PC-9 (cell line): ENCODE results near the gene PGBD4. TPM values are rescaled to one million over a fixed set of nuclear protein-coding genes. Genes with fewer than 3 reads are reported as not detected.
A peak's percentile ranks its signal among the peaks of the same experiment; 100 is the strongest.

Source experiments
- BruUV-seq: library from RNA; stranded (reverse); fragments of 400-500 nt; replicated peaks from 2 replicates; lab custom pipeline; 2021; lab: Mats Ljungman, UMichigan
- CTCF ChIA-PET: fragments of 300-600 bp; sonication (Branson Sonifier 250); formaldehyde crosslinking; loops from one replicate; lab custom pipeline; 2022; ENCODE audit warnings: antibody characterized with exemption; lab: Charles Lee
- POLR2A ChIA-PET: fragments of 300-600 bp; sonication (Branson Sonifier 250); formaldehyde crosslinking; loops from one replicate; lab custom pipeline; 2022; ENCODE audit warnings: antibody characterized with exemption; ENCODE audit not compliant: unreplicated experiment; lab: Charles Lee
- DNase-seq, 2 experiments: peaks; one replicate each; pipeline versions ENCODE4 v3.0.0 to v3.0.0-alpha.2; 2015 to 2022; ENCODE audit warnings: mixed read lengths in 1 of 2
- H2AFZ ChIP-seq: fragments of 200-600 bp; sonication (generic); 2 replicates; pipeline ENCODE4 v1.8.1; 2017; ENCODE audit warnings: antibody characterized with exemption
- H3F3A ChIP-seq: fragments of 200-600 bp; sonication (generic); 2 replicates; pipeline ENCODE4 v1.8.1; 2017; ENCODE audit warnings: antibody characterized with exemption, mild to moderate bottlenecking, low read depth; ENCODE audit not compliant: insufficient read depth
- H3K27ac ChIP-seq: fragments of 200-600 bp; sonication (generic); 2 replicates; pipeline ENCODE4 v1.6.1; 2016; ENCODE audit warnings: mixed run types
- H3K27me3 ChIP-seq: fragments of 200-600 bp; sonication (generic); 2 replicates; pipeline ENCODE4 v1.6.1; 2016; ENCODE audit warnings: low read depth, mixed run types; ENCODE audit not compliant: insufficient read depth
- H3K36me3 ChIP-seq: fragments of 200-600 bp; sonication (generic); 2 replicates; pipeline ENCODE4 v1.6.1; 2016; ENCODE audit warnings: low read depth, mixed run types
- H3K4me1 ChIP-seq: fragments of 200-600 bp; sonication (generic); replicated peaks from 2 replicates; pipeline ENCODE4 v1.6.1; 2016; ENCODE audit warnings: mixed run types; ENCODE audit not compliant: insufficient read depth
- H3K4me2 ChIP-seq: fragments of 200-600 bp; sonication (generic); 2 replicates; pipeline ENCODE4 v1.6.1; 2017; ENCODE audit warnings: mixed run types
- H3K4me3 ChIP-seq: fragments of 200-600 bp; sonication (generic); 2 replicates; pipeline ENCODE4 v1.6.1; 2016; ENCODE audit warnings: mixed run types
- H3K79me2 ChIP-seq: fragments of 200-600 bp; sonication (generic); 2 replicates; pipeline ENCODE4 v1.6.1; 2017; ENCODE audit warnings: low read depth, mixed run types
- H3K9me2 ChIP-seq: fragments of 200-600 bp; sonication (generic); 2 replicates; pipeline ENCODE4 v1.8.1; 2017; ENCODE audit warnings: mild to moderate bottlenecking; ENCODE audit not compliant: insufficient read depth
- H3K9me3 ChIP-seq: fragments of 200-600 bp; sonication (generic); 2 replicates; pipeline ENCODE4 v1.8.1; 2016; ENCODE audit warnings: low read depth; ENCODE audit not compliant: insufficient read depth
- H4K20me1 ChIP-seq: fragments of 200-600 bp; sonication (generic); 2 replicates; pipeline ENCODE4 v1.8.1; 2017; ENCODE audit not compliant: insufficient read depth
- CTCF ChIP-seq: fragments of 200-600 bp; sonication (generic); conservative IDR thresholded peaks from 2 replicates; pipeline ENCODE4 v1.6.1; 2017; ENCODE audit warnings: mixed run types, antibody characterized with exemption, mild to moderate bottlenecking, moderate library complexity
- EZH2 ChIP-seq: fragments of 200-600 bp; sonication (generic); IDR thresholded peaks from 2 replicates; pipeline ENCODE4 v1.8.0; 2017; ENCODE audit warnings: antibody characterized with exemption, low read depth
- intact Hi-C: fragments of 100-400 bp; cut with micrococcal nuclease; formaldehyde crosslinking; loops from one replicate; pipeline ENCODE4 v1.10.0; 2022; ENCODE audit not compliant: unreplicated experiment
- total RNA-seq: library from RNA; stranded (reverse); gene quantifications from 2 replicates; pipeline ENCODE4 v1.2.3, GENCODE V29; 2021

The PGBD4 gene
- total RNA-seq, 1 experiment from 2014 or later, result 2.0 TPM

DNA sequence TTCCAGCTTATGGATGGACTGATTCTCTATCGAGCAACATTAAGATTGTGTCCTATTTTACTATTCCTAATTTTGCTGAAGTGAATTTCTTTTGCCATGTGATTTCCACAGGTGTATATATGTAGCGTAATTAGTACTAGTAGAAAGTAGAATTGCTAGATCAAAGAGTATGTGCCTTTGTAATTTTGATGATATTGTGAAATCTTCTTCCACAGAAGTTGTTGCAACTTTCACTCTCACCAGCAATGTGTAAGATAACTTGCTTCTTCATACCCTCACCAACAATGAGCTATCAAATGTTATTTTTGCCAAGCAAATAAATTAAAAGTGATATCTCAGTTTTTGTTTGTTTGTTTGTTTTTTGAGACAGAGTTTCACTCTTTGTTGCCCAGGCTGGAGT, 5.4 kb downstream of the PGBD4 start:
- Histone ChIP-seq H3K79me2 (peaks cover 12% of the 10 kb centered on the region; the same call in 1 of the 2 replicates), H3K27me3 (no peaks in the 10 kb centered on the region), H3K36me3 (no peaks in the 10 kb centered on the region), H3K4me3 (no peak overlapping the region), H3F3A (no peaks in the 10 kb centered on the region), H3K4me2 (no peak overlapping the region), H3K4me1 (peaks cover 9% of the 10 kb centered on the region; the same call in 1 of the 2 replicates), H3K9me3 (no peaks in the 10 kb centered on the region), H2AFZ (no peak overlapping the region), H3K27ac (no peak overlapping the region), H3K9me2 (no peaks in the 10 kb centered on the region), H4K20me1 (no peaks in the 10 kb centered on the region)
- intact Hi-C loops, result loop anchor here (10.0 kb wide), 2 partner anchors 227 to 817 kb away; partner anchors contain the start of gene SLC12A6
- ChIA-PET CTCF (no interaction called here), POLR2A (no interaction called here)
- TF ChIP-seq EZH2 (no peak), CTCF (no peak)
- no peak for DNase-seq
- no TSS peak for BruUV-seq

- Histone ChIP-seq H3F3A (no peaks in the 10 kb centered on the region), H3K27ac (no peak overlapping the region), H3K4me1 (no peaks in the 10 kb centered on the region), H3K36me3 (no peaks in the 10 kb centered on the region), H3K27me3 (no peaks in the 10 kb centered on the region), H3K79me2 (no peaks in the 10 kb centered on the region), H3K4me2 (no peak overlapping the region), H4K20me1 (no peaks in the 10 kb centered on the region), H3K4me3 (no peak overlapping the region), H3K9me3 (no peaks in the 10 kb centered on the region), H3K9me2 (no peaks in the 10 kb centered on the region), H2AFZ (no peak overlapping the region)
- ChIA-PET CTCF (interaction anchor here (0.5 to 1.7 kb wide), 8 partner anchors 8 to 478 kb away, joined by 3 to 19 read pairs (median 4); partner anchors contain the start of genes EMC7, KATNBL1, LPCAT4 and PGBD4), POLR2A (interaction anchor here (0.5 kb wide), 3 partner anchors 100 to 1506 kb away, joined by 4 to 6 read pairs (median 5); partner anchors contain the start of gene KATNBL1)
- peak; percentile 76 for TF ChIP-seq CTCF
- TF ChIP-seq EZH2, result no peak
- no TSS peak for BruUV-seq
- intact Hi-C loops, result loop anchor here (1.0 to 10.0 kb wide), 5 partner anchors 100 to 815 kb away; partner anchors contain the start of genes KATNBL1, LPCAT4 and SLC12A6
- DNase-seq, result peak in 1 of 2 experiments; percentile 13
Observed at GRCh38 chr15:34109797-34110663, 8.1 kb downstream of the PGBD4 start.

DNA sequence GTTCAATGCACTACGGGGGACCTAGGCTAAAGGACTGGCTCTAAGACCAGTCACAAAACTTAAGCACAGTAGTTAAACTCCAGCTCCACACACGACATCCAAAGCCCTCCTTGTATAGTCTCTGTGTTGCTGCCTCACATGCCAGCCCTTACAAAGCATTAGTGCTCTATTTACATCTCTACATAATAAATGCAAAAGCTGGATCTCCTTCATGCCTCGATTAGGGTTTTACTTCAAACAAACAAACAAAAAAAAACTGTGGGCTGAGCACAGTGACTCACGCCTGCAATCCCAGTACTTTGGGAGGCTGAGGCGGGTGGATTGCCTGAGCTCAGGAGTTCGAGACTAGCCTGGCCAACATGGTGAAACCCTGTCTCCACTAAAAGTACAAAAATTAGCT, 9.6 kb downstream of the PGBD4 start:
- no peaks in the 10 kb centered on the region for H3K9me3 ChIP-seq
- no peak for TF ChIP-seq CTCF
- TF ChIP-seq EZH2, result no peak
- H3K36me3 ChIP-seq, result no peaks in the 10 kb centered on the region
- H3K4me2 ChIP-seq, result no peak overlapping the region
- no peaks in the 10 kb centered on the region for H3K9me2 ChIP-seq
- POLR2A ChIA-PET, result no interaction called here
- intact Hi-C loops, result no loop called here
- no peak for DNase-seq
- no peak overlapping the region for H2AFZ ChIP-seq
- CTCF ChIA-PET, result no interaction called here
- H3K79me2 ChIP-seq, result no peaks in the 10 kb centered on the region
- no TSS peak for BruUV-seq
- H3K27ac ChIP-seq, result no peak overlapping the region
- H3K27me3 ChIP-seq, result no peaks in the 10 kb centered on the region
- no peak overlapping the region for H3K4me3 ChIP-seq
- no peaks in the 10 kb centered on the region for H3K4me1 ChIP-seq
- no peaks in the 10 kb centered on the region for H3F3A ChIP-seq
- no peaks in the 10 kb centered on the region for H4K20me1 ChIP-seq
